Subcutaneous adipose tissue (tissue), 4 donors: ENCODE data around the gene PGP. TPM values are rescaled to one million over a fixed set of nuclear protein-coding genes. Genes with fewer than 3 reads are reported as not detected.

Source experiments
- CTCF ChIP-seq: fragments of 450-650 bp; IDR thresholded peaks from one replicate; pipeline ENCODE4 v1.5.1; 2016; ENCODE audit warnings: low read depth, mild to moderate bottlenecking, control low read depth, antibody characterized with exemption, moderate library complexity
- total RNA-seq, 4 donors: library from RNA; depleted of rRNA; stranded (reverse); fragments of >200 nt; gene quantifications; one replicate each; pipeline ENCODE4 v1.1.0, GENCODE V29; 2016

Gene PGP
- total RNA-seq, 4 donors from 2014 or later = 7.7 to 21.1 (median 10.3) TPM

- TF ChIP-seq CTCF = no peak
Measured at GRCh38 chr16:2238838-2239675, 24.4 kb upstream of the PGP start.

- TF ChIP-seq CTCF = no peak
Measured at GRCh38 chr16:2238150-2238837, 23.7 kb upstream of the PGP start.

- TF ChIP-seq CTCF = no peak
Measured at GRCh38 chr16:2237493-2238149, 23.0 kb upstream of the PGP start.

DNA sequence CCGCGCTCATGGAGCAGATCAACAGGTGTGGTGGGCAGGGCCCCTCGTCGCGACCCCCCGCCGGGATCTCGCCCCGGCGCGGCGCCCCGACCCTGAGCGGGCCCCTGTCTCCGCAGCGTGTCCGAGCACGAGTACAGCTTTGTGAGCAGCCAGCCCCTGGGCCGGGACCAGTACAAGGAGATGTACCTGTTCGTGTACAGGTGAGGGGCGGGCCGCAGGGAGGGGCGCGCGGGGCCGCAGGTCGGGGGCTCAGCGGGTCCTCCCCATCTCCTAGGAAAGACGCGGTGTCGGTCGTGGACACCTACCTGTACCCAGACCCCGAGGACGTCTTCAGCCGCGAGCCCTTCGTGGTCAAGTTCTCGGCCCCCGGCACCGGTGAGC, 22.5 kb upstream of the PGP start:
- no peak for TF ChIP-seq CTCF

GRCh38 chr16:2236337-2237101, 21.9 kb upstream of the PGP start, which contains the start of gene DNASE1L2:
DNASE1L2 (plus strand) TSS chr16:2236444; CDS start chr16:2236817, 373 bp downstream.
- TF ChIP-seq CTCF = no peak

DNA sequence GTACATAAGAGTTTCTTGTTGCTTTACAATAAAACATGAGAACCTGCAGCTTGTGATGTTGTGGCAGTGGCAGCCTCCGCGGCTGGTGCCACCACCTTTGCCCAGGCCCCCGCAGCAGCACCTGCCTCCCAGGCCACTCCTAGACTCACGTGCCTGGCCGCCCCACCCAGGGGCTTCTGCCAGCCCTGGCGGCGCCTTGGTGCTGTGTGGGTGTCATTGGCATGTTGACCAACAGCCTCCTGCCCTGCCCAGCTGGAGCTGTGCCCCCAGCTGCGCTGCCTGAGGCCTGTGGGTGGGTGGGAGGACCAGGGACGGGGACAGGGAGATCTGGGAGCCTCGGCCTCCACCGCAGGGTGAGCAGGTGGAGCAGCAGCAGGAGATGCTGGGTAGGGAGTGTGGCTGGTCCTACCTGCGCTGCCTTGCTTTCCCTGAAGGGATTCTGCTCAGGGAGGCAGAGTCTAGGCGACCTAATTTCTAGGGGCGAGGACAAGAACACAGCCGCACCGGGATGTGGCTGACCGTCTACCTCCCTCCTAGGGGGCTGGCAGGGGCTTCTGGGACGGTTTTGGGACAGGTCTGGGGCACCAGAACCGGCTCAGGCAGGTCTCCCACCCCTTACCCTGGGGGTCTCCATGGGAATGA, 21.2 kb upstream of the PGP start:
- TF ChIP-seq CTCF = no peak
